Naive thymus-derived CD4-positive, alpha-beta T cell (primary cell): ENCODE measurements around the gene STUB1. TPM values are rescaled to one million over a fixed set of nuclear protein-coding genes. Genes with fewer than 3 reads are reported as not detected.

ENCODE experiments used
- ATAC-seq: fragments of 150-1000 bp; cut with Tn5 transposase; 2 replicates; pipeline ENCODE4 v1.10.0; 2021; ENCODE audit warnings: mild to moderate bottlenecking, moderate library complexity
- CTCF ChIA-PET: fragments of 350-600 bp; sonication (Branson Sonifier 250); formaldehyde crosslinking; loops from one replicate; lab custom pipeline; 2021; ENCODE audit warnings: antibody characterized with exemption; lab: Charles Lee
- POLR2A ChIA-PET: fragments of 350-600 bp; sonication (Branson Sonifier 250); formaldehyde crosslinking; loops from one replicate; lab custom pipeline; 2021; ENCODE audit warnings: antibody characterized with exemption, inconsistent platforms; lab: Charles Lee
- DNase-seq, 9 donors: peaks; one replicate each; pipeline versions ENCODE4 v3.0.0 to v3.0.0-alpha.2; 2020 to 2022; ENCODE audit warnings: mixed read lengths in 1 of 9
- H3K27ac ChIP-seq: one replicate; pipeline ENCODE4 v1.7.0; 2013; ENCODE audit warnings: mild to moderate bottlenecking, low read depth, low read length, moderate library complexity
- H3K27me3 ChIP-seq, 2 donors: one replicate each; pipeline ENCODE4 v1.7.0; 2013; ENCODE audit warnings: low read length in 2 of 2, mild to moderate bottlenecking in 2 of 2, moderate library complexity in 2 of 2; ENCODE audit not compliant: control insufficient read depth in 2 of 2, insufficient read depth in 2 of 2
- H3K36me3 ChIP-seq, 3 experiments: 1 replicate in 2 of 3; 2 replicates in 1 of 3; pipeline ENCODE4 v1.7.0; 2013; ENCODE audit warnings: low read length in 3 of 3, mild to moderate bottlenecking in 3 of 3, moderate library complexity in 1 of 3; ENCODE audit not compliant: insufficient read depth in 3 of 3, control insufficient read depth in 2 of 3
- H3K4me1 ChIP-seq, 2 donors: one replicate each; pipeline ENCODE4 v1.7.0; 2013; ENCODE audit warnings: low read length in 2 of 2, mild to moderate bottlenecking in 2 of 2, moderate library complexity in 1 of 2; ENCODE audit not compliant: control insufficient read depth in 2 of 2, insufficient read depth in 2 of 2
- H3K4me3 ChIP-seq: 2 replicates; pipeline ENCODE4 v1.7.0; 2013; ENCODE audit warnings: mild to moderate bottlenecking, low read length
- H3K9me3 ChIP-seq, 3 experiments: 1 replicate in 2 of 3; 2 replicates in 1 of 3; pipeline ENCODE4 v1.7.0; 2013; ENCODE audit warnings: low read length in 3 of 3; ENCODE audit not compliant: control insufficient read depth in 2 of 3
- H3K27ac Mint-ChIP-seq, 9 donors: one replicate each; pipeline ENCODE4 v1.8.0; 2020 to 2022; ENCODE audit warnings: mixed read lengths in 9 of 9, mild to moderate bottlenecking in 8 of 9, moderate library complexity in 5 of 9, inconsistent platforms in 2 of 9
- H3K27me3 Mint-ChIP-seq, 5 donors: one replicate each; pipeline ENCODE4 v1.8.0; 2021 to 2022; ENCODE audit warnings: mixed read lengths in 5 of 5, mild to moderate bottlenecking in 1 of 5
- H3K36me3 Mint-ChIP-seq, 5 donors: one replicate each; pipeline ENCODE4 v1.8.0; 2020 to 2022; ENCODE audit warnings: mixed read lengths in 5 of 5, mild to moderate bottlenecking in 3 of 5, inconsistent platforms in 1 of 5
- H3K4me1 Mint-ChIP-seq, 7 donors: one replicate each; pipeline ENCODE4 v1.8.0; 2020 to 2022; ENCODE audit warnings: mixed read lengths in 7 of 7, mild to moderate bottlenecking in 3 of 7, inconsistent platforms in 1 of 7
- H3K4me3 Mint-ChIP-seq, 10 donors: one replicate each; pipeline ENCODE4 v1.8.0; 2020 to 2022; ENCODE audit warnings: mild to moderate bottlenecking in 10 of 10, mixed read lengths in 10 of 10, moderate library complexity in 6 of 10, inconsistent platforms in 2 of 10
- H3K9me3 Mint-ChIP-seq, 11 donors: one replicate each; pipeline ENCODE4 v1.8.0; 2020 to 2022; ENCODE audit warnings: mixed read lengths in 11 of 11, mild to moderate bottlenecking in 4 of 11, inconsistent platforms in 1 of 11, moderate library complexity in 1 of 11
- intact Hi-C, 2 donors: fragments of 100-400 bp; cut with micrococcal nuclease; formaldehyde crosslinking; loops; one replicate each; pipeline ENCODE4 v1.15.1; 2023
- polyA plus RNA-seq, 2 donors: library from polyadenylated mRNA; unstranded; fragments of 300-500 nt; fragmentation: Illumina TruSeq; gene quantifications; one replicate each; pipeline ENCODE4 v1.2.3, GENCODE V29; 2021
- total RNA-seq, 6 experiments: library from RNA in 5 of 6; stranded (reverse) in 5 of 6; gene quantifications; 1 replicate in 5 of 6; 2 replicates in 1 of 6; pipeline ENCODE4 v1.2.3 and lab custom pipeline; 2021 to 2026

The STUB1 gene
- total and polyA plus RNA-seq, 7 experiments from 2014 or later: 68.6 to 159 (median 90.6) TPM

DNA sequence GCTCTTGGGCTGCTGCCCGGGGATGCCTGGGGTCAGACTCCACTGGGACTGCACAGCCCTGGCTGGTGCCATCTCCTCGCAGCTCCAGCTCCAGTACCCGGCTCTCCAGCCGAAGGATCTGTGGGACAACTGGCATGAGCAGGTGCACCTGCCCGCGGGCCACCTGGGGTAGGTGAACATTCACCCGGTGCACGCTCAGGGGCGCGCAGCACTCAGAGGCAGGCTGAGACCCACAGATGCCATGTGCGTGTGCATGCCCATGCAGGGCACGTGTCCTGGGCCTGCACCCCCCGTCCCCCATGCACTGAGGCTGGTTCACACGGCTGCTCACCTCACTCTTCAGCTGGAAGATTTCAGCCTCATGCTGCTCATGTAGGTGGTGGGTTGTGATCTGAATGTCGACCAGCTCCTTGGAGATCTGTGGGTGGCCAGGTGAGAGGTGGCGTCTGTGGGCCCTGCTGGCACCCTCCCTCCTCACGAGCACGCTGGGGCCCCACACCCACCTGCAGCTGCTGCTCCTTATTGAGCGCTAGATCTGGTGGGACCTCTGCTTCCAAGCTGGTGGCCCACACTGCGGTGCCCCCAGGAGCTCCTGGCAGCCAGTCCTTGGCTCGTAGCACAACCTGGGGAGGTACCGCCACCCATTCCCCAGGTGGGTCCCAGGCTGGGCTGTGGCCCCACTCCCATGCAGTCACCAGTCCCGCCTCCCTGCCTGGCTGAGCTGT, 45.4 kb downstream of the STUB1 start:
- peaks cover 0 to 10% (median 4%) of the 10 kb centered on the region in 7 donors for H3K4me1 Mint-ChIP-seq
- H3K4me3 Mint-ChIP-seq: peak overlapping the region in 4 of 10 donors; percentile 11 to 87 (median 26)
- no peaks in the 10 kb centered on the region for H3K27me3 ChIP-seq
- H3K9me3 Mint-ChIP-seq: no peaks in the 10 kb centered on the region
- no peaks in the 10 kb centered on the region for H3K36me3 Mint-ChIP-seq
- no peak for DNase-seq
- no peak for ATAC-seq
- POLR2A ChIA-PET: interaction anchor here (0.9 to 1.4 kb wide), 3 partner anchors 9 to 15 kb away, joined by 3 to 5 read pairs (median 3); partner anchors contain the start of gene CIAO3
- no peaks in the 10 kb centered on the region for H3K9me3 ChIP-seq
- peaks cover 0 to 6% (median 0%) of the 10 kb centered on the region in 5 donors for H3K27me3 Mint-ChIP-seq
- H3K27ac ChIP-seq: no peak overlapping the region
- H3K4me3 ChIP-seq: no peak overlapping the region
- peaks cover 12 to 15% of the 10 kb centered on the region in 2 donors for H3K4me1 ChIP-seq
- intact Hi-C loops: loop anchor here (2.0 to 5.0 kb wide), 2 partner anchors 15 to 588 kb away; partner anchors contain the start of genes CIAO3 (in 1 of the 2) and NPRL3 (in 1 of the 2)
- CTCF ChIA-PET: interaction anchor here (0.8 to 1.8 kb wide), 6 partner anchors 8 to 336 kb away, joined by 3 to 5 read pairs (median 4); partner anchors contain the start of gene CIAO3
- peak overlapping the region in 2 of 9 donors; percentile 32 to 33 for H3K27ac Mint-ChIP-seq
- H3K36me3 ChIP-seq: no peaks in the 10 kb centered on the region

- ChIA-PET CTCF (interaction anchor here (0.8 to 1.8 kb wide), 4 partner anchors 9 to 336 kb away, joined by 3 to 5 read pairs (median 4); partner anchors contain the start of gene CIAO3), POLR2A (interaction anchor here (1.0 to 1.4 kb wide), 3 partner anchors 8 to 31 kb away, joined by 3 to 5 read pairs (median 3); partner anchors contain the start of gene CIAO3)
- Histone ChIP-seq H3K36me3 (no peaks in the 10 kb centered on the region), H3K27ac (no peak overlapping the region), H3K4me3 (no peak overlapping the region), H3K9me3 (no peaks in the 10 kb centered on the region), H3K27me3 (no peaks in the 10 kb centered on the region), H3K4me1 (peaks cover 9 to 15% of the 10 kb centered on the region in 2 donors)
- intact Hi-C loops: loop anchor here (2.0 to 5.0 kb wide), 2 partner anchors 15 to 589 kb away; partner anchors contain the start of genes CIAO3 (in 1 of the 2) and NPRL3 (in 1 of the 2)
- Mint-ChIP-seq H3K4me1 (peaks cover 0 to 10% (median 4%) of the 10 kb centered on the region in 7 donors), H3K36me3 (no peaks in the 10 kb centered on the region), H3K9me3 (no peaks in the 10 kb centered on the region), H3K4me3 (peak overlapping the region in 6 of 10 donors; percentile 11 to 87 (median 69)), H3K27me3 (peaks cover 0 to 6% (median 0%) of the 10 kb centered on the region in 5 donors), H3K27ac (no peak overlapping the region)
- ATAC-seq (no peak), DNase-seq (no peak)
Observed at GRCh38 chr16:726188-726437, 45.9 kb downstream of the STUB1 start.

- ATAC-seq (peak; percentile 46), DNase-seq (peak in 3 of 9 donors; percentile 40 to 72 (median 43))
- POLR2A ChIA-PET: interaction anchor here (0.5 to 1.7 kb wide), 7 partner anchors 8 to 883 kb away, joined by 3 to 5 read pairs (median 3); partner anchors contain the start of genes CIAO3 and WDR24
- CTCF ChIA-PET: interaction anchor here (0.6 to 1.8 kb wide), 4 partner anchors 9 to 67 kb away, joined by 3 to 5 read pairs (median 4); partner anchors contain the start of gene CIAO3
- no peaks in the 10 kb centered on the region for H3K27me3 ChIP-seq
- no peaks in the 10 kb centered on the region for H3K9me3 ChIP-seq
- intact Hi-C loops: loop anchor here (1.0 to 5.0 kb wide), 3 partner anchors 11 to 589 kb away; partner anchors contain the start of genes CIAO3 (in 1 of the 2), METRN (in 1 of the 2) and NPRL3 (in 1 of the 2)
- Mint-ChIP-seq H3K9me3 (no peaks in the 10 kb centered on the region), H3K27me3 (peaks cover 0 to 6% (median 0%) of the 10 kb centered on the region in 5 donors), H3K36me3 (no peaks in the 10 kb centered on the region), H3K4me3 (peak within 1 kb of the TSS; percentile 59 to 87 (median 70)), H3K4me1 (peaks cover 0 to 10% (median 4%) of the 10 kb centered on the region in 7 donors), H3K27ac (peak within 1 kb of the TSS in 2 of 9 donors; percentile 32 to 33)
- peaks cover 7 to 13% of the 10 kb centered on the region in 2 donors for H3K4me1 ChIP-seq
- no peaks in the 10 kb centered on the region for H3K36me3 ChIP-seq
- H3K27ac ChIP-seq: peak within 1 kb of the TSS; percentile 61
- H3K4me3 ChIP-seq: peak within 1 kb of the TSS; percentile 65
Observed at GRCh38 chr16:726438-727290, 46.5 kb downstream of the STUB1 start, which contains the start of the genes CCDC78 and HAGHL. Gene CCDC78 (minus strand): TSS chr16:726443. CDS start chr16:726367, 76 bp downstream. Gene HAGHL (plus strand): TSS chr16:727106. CDS start chr16:727510, 404 bp downstream.

DNA sequence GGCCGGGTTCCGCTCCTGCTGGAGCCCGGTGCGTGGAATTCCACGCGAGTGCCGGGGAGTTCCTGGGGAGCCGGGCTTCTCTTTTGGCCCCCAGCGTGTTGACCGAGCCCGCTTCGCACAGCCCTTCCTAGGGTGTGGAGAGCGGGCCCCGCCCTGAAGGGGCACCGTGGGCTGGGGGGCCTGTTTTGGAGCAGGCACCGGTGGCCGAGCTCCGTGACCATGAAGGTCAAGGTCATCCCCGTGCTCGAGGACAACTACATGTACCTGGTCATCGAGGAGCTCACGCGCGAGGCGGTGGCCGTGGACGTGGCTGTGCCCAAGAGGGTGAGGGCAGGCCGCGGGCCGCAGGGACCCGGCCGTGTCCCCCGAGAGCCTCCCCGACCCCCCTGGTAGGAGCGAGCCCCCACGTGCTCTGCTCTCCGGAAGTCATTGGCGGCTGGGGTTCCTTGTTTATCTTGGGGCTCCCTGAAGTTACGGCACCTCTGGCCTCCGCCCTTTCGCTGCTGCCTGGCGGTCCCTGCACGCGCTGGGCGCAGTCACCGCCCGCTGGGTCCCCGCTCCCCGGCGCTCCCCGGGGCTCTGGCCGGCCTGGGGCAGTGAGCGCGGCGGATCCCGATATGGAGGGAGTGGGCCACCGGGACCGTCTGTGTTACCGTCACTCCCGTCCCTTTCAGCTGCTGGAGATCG, 47.2 kb downstream of the STUB1 start:
- Mint-ChIP-seq H3K36me3 (no peaks in the 10 kb centered on the region), H3K4me1 (peaks cover 0 to 6% (median 4%) of the 10 kb centered on the region in 7 donors), H3K27me3 (peaks cover 0 to 6% (median 0%) of the 10 kb centered on the region in 5 donors), H3K9me3 (no peaks in the 10 kb centered on the region), H3K27ac (no peak overlapping the region), H3K4me3 (peak overlapping the region in 8 of 10 donors; percentile 33 to 87 (median 50))
- ChIA-PET CTCF (interaction anchor here (0.6 to 1.3 kb wide), 2 partner anchors 15 to 68 kb away, joined by 3 to 6 read pairs; no protein-coding TSS in a partner anchor), POLR2A (interaction anchor here (0.5 to 1.7 kb wide), 7 partner anchors 8 to 882 kb away, joined by 3 to 5 read pairs (median 3); partner anchors contain the start of genes CIAO3 and WDR24)
- peak; percentile 19 for ATAC-seq
- peaks cover 0 to 3% (median 0%) of the 10 kb centered on the region in 3 experiments for H3K36me3 ChIP-seq
- H3K27me3 ChIP-seq: no peaks in the 10 kb centered on the region
- intact Hi-C loops: loop anchor here (1.0 to 5.0 kb wide), 3 partner anchors 12 to 590 kb away; partner anchors contain the start of genes CIAO3 (in 1 of the 2), METRN (in 1 of the 2) and NPRL3 (in 1 of the 2)
- peak overlapping the region; percentile 61 for H3K27ac ChIP-seq
- H3K9me3 ChIP-seq: no peaks in the 10 kb centered on the region
- peak overlapping the region; percentile 65 for H3K4me3 ChIP-seq
- H3K4me1 ChIP-seq: peaks cover 0 to 12% of the 10 kb centered on the region in 2 donors
- peak in 1 of 9 donors; percentile 42 for DNase-seq

DNA sequence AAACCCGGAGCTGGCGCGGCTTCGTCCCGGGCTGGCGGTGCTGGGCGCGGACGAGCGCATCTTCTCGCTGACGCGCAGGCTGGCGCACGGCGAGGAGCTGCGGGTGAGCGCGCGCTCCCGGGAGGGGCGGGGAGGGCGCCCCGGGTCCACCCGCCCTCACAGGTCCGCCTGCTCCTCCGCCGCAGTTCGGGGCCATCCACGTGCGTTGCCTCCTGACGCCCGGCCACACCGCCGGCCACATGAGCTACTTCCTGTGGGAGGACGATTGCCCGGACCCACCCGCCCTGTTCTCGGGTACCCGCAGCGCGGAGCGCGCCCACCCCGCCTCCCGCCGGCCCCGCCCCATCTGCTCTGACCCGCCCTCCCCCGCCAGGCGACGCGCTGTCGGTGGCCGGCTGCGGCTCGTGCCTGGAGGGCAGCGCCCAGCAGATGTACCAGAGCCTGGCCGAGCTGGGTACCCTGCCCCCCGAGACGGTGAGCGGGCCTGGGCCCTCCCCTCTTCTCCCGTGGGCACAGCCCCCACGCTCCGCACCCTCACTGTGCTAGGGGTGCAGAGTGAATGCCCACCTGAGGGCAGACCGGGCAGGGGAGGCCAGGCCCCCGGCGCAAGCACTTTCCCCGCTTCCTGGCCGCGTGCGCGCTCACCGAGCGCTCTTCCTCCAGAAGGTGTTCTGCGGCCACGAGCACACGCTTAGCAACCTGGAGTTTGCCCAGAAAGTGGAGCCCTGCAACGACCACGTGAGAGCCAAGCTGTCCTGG, 48.1 kb downstream of the STUB1 start:
- Mint-ChIP-seq H3K27ac (no peak overlapping the region), H3K4me3 (peak overlapping the region in 5 of 10 donors; percentile 25 to 87 (median 42)), H3K27me3 (peaks cover 0 to 6% (median 0%) of the 10 kb centered on the region in 5 donors), H3K36me3 (no peaks in the 10 kb centered on the region), H3K4me1 (no peaks in the 10 kb centered on the region), H3K9me3 (no peaks in the 10 kb centered on the region)
- Histone ChIP-seq H3K27ac (peak overlapping the region; percentile 21), H3K36me3 (peaks cover 0 to 11% (median 0%) of the 10 kb centered on the region in 3 experiments), H3K9me3 (no peaks in the 10 kb centered on the region), H3K27me3 (no peaks in the 10 kb centered on the region), H3K4me3 (peak overlapping the region; percentile 39), H3K4me1 (peaks cover 0 to 12% of the 10 kb centered on the region in 2 donors)
- intact Hi-C loops: loop anchor here in 1 of 2 donors (1.0 to 5.0 kb wide), 3 partner anchors 13 to 591 kb away; partner anchors contain the start of gene NPRL3
- peak in 7 of 9 donors; percentile 46 to 64 (median 55) for DNase-seq
- POLR2A ChIA-PET: interaction anchor here (0.7 to 1.7 kb wide), 4 partner anchors 9 to 33 kb away, joined by 3 to 7 read pairs (median 5); partner anchors contain the start of gene CIAO3
- CTCF ChIA-PET: interaction anchor here (0.6 to 1.3 kb wide), 2 partner anchors 15 to 16 kb away, joined by 4 to 6 read pairs; no protein-coding TSS in a partner anchor
- ATAC-seq: peak; percentile 85
